ENCODE measurements around the gene KATNB1. TPM values are rescaled to one million over a fixed set of nuclear protein-coding genes. Genes with fewer than 3 reads are reported as not detected.

The KATNB1 gene
- total RNA-seq, 1 experiment from 2014 or later, result 32.2 TPM

DNA sequence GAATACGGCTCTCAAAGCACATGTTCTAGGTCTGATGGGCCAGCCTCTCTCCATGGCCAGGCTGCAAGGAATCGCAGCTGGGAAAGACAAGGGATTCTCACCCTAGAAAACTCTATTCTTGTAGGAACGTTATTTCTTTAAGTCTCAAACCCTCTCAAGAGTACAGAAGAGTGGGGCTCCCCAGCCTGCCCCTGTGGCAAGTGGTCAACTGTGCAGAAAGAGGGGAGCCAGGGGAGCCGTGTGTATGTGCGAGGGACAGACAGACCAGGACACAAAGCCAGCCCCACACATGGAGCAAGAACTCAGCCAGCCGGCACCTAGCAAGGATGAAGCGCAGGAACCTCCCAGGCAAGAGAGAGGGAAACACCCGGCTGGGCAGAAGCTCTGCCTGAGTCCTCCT lies 50.4 kb downstream of the KATNB1 start:
- RAD21 ChIA-PET (ENCODE audit: low non-redundant PET in 1 of 2, low total read pairs in 2 of 2, uncharacterized antibody in 2 of 2, unreplicated experiment in 2 of 2), result no interaction called here
- Histone ChIP-seq H4K20me1 (ENCODE audit: insufficient read depth) (no peaks in the 10 kb centered on the region), H3K4me3 (replicated peaks in 1 of 2; ENCODE audit: low read depth in 1 of 2, low read length in 2 of 2) (no peak overlapping the region), H2AFZ (ENCODE audit: low read depth, low read length, poor library complexity, severe bottlenecking) (no peak overlapping the region), H3K36me3 (ENCODE audit: control insufficient read depth in 1 of 2, insufficient read depth in 2 of 2, low read length in 2 of 2) (peaks cover 0 to 2% of the 10 kb centered on the region in 2 experiments; a peak in 1 of 4 replicates), H3K27ac (ENCODE audit: low read depth, low read length) (no peak overlapping the region), H3K4me1 (ENCODE audit: control insufficient read depth in 1 of 2, insufficient read depth in 2 of 2, low read length in 2 of 2) (peaks cover 0 to 12% of the 10 kb centered on the region in 2 experiments; a peak in 1 of 4 replicates), H3K79me2 (ENCODE audit: insufficient read depth, low read length) (no peaks in the 10 kb centered on the region), H3K27me3 (ENCODE audit: insufficient read depth, low read length) (no peaks in the 10 kb centered on the region), H3K9me3 (ENCODE audit: control insufficient read depth in 1 of 2, insufficient read depth in 1 of 2, low read depth in 1 of 2, low read length in 2 of 2) (no peaks in the 10 kb centered on the region), H3K9me2 (ENCODE audit: insufficient read depth) (no peaks in the 10 kb centered on the region), H3K4me2 (ENCODE audit: low read length) (no peak overlapping the region), H3K9ac (ENCODE audit: low read length) (no peak overlapping the region)
- BruUV-seq (replicated peaks), result no TSS peak
- POLR2A ChIA-PET, result no interaction called here
- intact Hi-C loops (cut with micrococcal nuclease), result no loop called here
- DNase-seq (ENCODE audit: low read depth, low spot score) (no peak), ATAC-seq (no peak)
- CTCF ChIA-PET, result no interaction called here
- TF ChIP-seq FOSL1 (IDR thresholded peaks at IDR 0.05; ENCODE audit: low read depth) (no peak), CEBPB (IDR thresholded peaks at IDR 0.05; ENCODE audit: low read depth) (no peak), CBX3 (IDR thresholded peaks at IDR 0.05; ENCODE audit: low read depth) (no peak), SIN3A (IDR thresholded peaks at IDR 0.05; ENCODE audit: low read depth) (no peak), JUND (IDR thresholded peaks at IDR 0.05) (no peak), ZFX (IDR thresholded peaks at IDR 0.05) (no peak), POLR2A (IDR thresholded peaks at IDR 0.05; ENCODE audit: borderline replicate concordance, extremely low read depth, insufficient read depth, insufficient read length) (no peak), ELF1 (IDR thresholded peaks at IDR 0.05; ENCODE audit: borderline replicate concordance, low read depth) (no peak), SP1 (IDR thresholded peaks at IDR 0.05; ENCODE audit: low read depth) (no peak), EGR1 (IDR thresholded peaks at IDR 0.05; ENCODE audit: low read depth) (no peak)
- TF ChIP-seq, protein P1, sequence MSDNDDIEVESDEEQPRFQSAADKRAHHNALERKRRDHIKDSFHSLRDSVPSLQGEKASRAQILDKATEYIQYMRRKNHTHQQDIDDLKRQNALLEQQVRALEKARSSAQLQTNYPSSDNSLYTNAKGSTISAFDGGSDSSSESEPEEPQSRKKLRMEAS (IDR thresholded peaks at IDR 0.05), result no peak
- TF ChIP-seq, protein P2, sequence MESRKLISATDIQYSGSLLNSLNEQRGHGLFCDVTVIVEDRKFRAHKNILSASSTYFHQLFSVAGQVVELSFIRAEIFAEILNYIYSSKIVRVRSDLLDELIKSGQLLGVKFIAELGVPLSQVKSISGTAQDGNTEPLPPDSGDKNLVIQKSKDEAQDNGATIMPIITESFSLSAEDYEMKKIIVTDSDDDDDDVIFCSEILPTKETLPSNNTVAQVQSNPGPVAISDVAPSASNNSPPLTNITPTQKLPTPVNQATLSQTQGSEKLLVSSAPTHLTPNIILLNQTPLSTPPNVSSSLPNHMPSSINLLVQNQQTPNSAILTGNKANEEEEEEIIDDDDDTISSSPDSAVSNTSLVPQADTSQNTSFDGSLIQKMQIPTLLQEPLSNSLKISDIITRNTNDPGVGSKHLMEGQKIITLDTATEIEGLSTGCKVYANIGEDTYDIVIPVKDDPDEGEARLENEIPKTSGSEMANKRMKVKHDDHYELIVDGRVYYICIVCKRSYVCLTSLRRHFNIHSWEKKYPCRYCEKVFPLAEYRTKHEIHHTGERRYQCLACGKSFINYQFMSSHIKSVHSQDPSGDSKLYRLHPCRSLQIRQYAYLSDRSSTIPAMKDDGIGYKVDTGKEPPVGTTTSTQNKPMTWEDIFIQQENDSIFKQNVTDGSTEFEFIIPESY (IDR thresholded peaks at IDR 0.05; ENCODE audit: extremely low read depth, insufficient replicate concordance, low read length), result no peak
- TF ChIP-seq, protein P3, sequence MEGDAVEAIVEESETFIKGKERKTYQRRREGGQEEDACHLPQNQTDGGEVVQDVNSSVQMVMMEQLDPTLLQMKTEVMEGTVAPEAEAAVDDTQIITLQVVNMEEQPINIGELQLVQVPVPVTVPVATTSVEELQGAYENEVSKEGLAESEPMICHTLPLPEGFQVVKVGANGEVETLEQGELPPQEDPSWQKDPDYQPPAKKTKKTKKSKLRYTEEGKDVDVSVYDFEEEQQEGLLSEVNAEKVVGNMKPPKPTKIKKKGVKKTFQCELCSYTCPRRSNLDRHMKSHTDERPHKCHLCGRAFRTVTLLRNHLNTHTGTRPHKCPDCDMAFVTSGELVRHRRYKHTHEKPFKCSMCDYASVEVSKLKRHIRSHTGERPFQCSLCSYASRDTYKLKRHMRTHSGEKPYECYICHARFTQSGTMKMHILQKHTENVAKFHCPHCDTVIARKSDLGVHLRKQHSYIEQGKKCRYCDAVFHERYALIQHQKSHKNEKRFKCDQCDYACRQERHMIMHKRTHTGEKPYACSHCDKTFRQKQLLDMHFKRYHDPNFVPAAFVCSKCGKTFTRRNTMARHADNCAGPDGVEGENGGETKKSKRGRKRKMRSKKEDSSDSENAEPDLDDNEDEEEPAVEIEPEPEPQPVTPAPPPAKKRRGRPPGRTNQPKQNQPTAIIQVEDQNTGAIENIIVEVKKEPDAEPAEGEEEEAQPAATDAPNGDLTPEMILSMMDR (IDR thresholded peaks at IDR 0.05 in 2 of 3, conservative IDR thresholded peaks at IDR 0.05 in 1 of 3; ENCODE audit: borderline replicate concordance in 1 of 3, insufficient read depth in 1 of 3, low read depth in 2 of 3, low read length in 2 of 3), result no peak
- TF ChIP-seq, protein P4, sequence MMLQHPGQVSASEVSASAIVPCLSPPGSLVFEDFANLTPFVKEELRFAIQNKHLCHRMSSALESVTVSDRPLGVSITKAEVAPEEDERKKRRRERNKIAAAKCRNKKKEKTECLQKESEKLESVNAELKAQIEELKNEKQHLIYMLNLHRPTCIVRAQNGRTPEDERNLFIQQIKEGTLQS (IDR thresholded peaks at IDR 0.05), result no peak
